Epidermal melanocyte (primary cell): ENCODE data around the gene RAD21L1.
A peak's percentile ranks its signal among the peaks of the same experiment; 100 is the strongest.
"Not testable (repeated sequence)": the region's sequence is repeated elsewhere in the genome, so short reads cannot be mapped to it uniquely, and the experiment has no call there.

Experiments used
- DNase-seq: peaks from one replicate; pipeline ENCODE4 v3.0.0; 2011; ENCODE audit warnings: low spot score; ENCODE audit not compliant: insufficient read length

Gene RAD21L1

DNA sequence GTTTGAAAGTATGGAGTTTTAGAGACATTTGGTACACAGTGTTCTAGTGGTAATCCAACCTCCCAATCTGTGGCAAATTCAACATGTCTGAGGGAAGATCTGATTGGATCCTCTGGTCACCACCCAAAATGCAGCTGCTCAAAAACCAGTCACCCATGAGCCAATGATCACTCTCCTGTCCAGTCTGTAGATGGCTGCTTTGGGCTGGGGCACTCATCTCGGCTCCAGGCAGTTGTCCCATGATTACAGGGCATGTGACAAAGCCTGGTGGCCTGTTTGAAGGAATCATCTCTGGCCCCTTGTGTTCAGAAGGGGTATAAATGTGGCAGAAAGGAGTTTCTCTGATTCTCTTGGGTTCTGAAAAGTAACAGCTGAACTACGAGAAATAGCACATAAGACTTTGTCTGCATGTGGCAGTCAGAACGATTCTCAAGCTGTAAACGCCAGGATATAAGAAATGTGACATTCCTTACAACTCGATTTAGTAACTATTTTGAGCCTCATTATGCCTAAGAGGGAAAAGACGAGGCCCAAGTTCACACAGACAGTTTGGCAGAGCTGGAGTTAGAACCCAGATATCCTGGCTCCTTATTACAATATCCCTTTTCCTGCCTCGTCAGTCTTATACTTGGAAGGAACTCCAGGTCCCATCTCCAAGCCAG is 26.5 kb upstream of the RAD21L1 start:
- DNase-seq, result no peak

DNA sequence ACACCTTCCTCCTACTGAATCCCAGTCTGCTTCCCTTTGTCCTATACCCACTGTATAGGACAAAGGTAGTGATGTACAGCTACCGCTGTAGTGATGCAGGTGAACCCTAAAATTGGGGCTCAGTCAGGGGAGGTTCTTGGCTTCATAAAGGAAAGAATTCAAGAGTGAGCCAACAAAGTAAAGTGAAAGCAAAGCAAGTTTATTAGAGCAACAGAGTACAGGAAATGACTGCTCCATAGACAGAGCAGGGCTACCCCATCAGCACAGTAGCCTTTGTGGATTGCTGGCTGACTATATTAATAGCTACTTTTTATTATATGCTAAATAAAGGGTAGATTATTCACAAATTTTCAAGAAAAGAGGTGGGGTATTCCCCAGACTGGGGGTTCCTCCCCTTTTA is 25.9 kb upstream of the RAD21L1 start:
- DNase-seq, result no peak

DNA sequence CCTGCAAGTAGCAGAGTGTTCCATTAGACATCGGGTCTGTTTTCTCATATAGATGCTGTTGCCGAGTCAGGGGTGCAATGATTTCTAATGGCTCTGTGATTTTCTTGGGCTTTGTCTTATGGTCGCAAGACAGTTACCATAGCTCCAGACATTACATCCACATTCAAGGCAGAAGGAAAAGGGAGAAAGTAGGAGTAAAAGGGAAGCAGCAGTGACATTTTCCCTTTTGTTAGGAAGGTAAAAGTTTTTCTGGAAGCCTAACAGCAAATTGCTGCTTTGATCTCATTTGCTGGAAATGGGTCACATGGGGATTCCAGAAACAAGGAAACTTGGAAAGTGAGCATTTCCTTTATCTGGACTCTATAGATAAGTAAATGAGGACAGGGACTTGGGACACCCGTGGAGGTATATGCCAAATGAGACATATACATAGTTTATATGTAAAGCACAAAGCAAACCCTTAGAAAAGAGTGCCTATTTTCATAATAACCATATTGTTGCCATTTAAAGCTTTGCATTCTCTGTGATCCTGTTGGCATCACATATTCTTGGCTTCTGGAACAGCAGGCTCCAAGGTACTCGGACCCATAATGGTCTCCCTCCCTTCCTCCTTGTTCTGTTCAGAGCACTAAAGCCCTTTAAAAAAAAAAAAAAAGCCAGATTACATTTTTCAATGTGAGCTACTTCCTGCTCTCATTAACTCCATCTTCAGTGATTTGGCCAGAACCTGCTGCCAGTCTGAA is 22.9 kb upstream of the RAD21L1 start, which contains the start of gene C20orf202:
Gene C20orf202 (plus strand): TSS at position 693 of the 743 bp plus-strand sequence. CDS start 132 bp downstream, outside the sequence.
- DNase-seq, result no peak

GRCh38 chr20:1203630-1204029 is 22.2 kb upstream of the RAD21L1 start:
- no peak for DNase-seq

- DNase-seq, result no peak
Observed at GRCh38 chr20:1204113-1204512, 21.7 kb upstream of the RAD21L1 start.

DNA sequence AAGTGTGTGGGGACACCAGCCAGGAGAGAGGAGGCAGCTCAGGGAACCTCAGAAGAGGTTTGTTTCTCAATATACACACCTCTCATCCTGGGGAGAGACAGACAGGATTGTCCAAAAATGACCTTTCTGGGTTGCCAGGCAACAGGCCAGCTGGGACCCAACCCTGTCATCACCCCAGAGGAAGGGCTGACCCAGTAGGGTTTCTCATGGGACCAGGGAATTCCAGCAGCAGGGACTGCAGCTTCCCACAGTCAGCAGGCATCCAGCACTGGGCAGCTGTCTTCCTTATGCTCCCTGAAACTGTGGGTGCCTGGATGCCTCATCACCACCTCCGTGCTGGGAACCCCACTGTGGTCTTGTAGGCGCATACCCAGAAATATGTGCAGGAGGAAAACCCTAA is 21.3 kb upstream of the RAD21L1 start:
- no peak for DNase-seq

DNA sequence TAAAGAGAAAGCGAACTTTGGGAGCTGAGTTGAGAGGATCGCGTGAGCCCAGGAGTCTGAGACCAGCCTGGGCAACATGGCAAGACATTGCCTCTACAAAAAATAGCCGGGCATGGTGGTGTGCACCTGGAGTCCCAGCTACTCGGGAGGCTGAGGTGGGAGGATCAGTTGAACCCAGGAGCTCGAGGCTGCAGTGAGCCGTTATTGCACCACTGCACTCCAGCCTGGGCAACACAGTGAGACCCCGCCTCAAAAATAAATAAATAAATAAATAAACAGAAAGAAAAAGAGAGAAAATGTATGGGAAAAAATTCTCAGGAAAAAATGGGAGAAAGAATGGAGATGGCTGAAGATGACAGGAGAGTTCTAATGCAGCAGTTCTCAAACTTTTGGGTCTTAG is 20.0 kb upstream of the RAD21L1 start:
- no peak for DNase-seq

- no peak for DNase-seq
Observed at GRCh38 chr20:1206366-1207148, 19.3 kb upstream of the RAD21L1 start.

- no peak for DNase-seq
Observed at GRCh38 chr20:1207293-1207878, 18.5 kb upstream of the RAD21L1 start.

- DNase-seq, result no peak
Observed at GRCh38 chr20:1209447-1210387, 16.1 kb upstream of the RAD21L1 start.

- DNase-seq, result no peak
Observed at GRCh38 chr20:1210501-1210900, 15.3 kb upstream of the RAD21L1 start.

GRCh38 chr20:1212023-1212422 is 13.8 kb upstream of the RAD21L1 start:
- no peak for DNase-seq

- peak; percentile 63 for DNase-seq
Observed at GRCh38 chr20:1212607-1213396, 13.0 kb upstream of the RAD21L1 start.

GRCh38 chr20:1214838-1215261 is 11.0 kb upstream of the RAD21L1 start:
- no peak for DNase-seq

DNA sequence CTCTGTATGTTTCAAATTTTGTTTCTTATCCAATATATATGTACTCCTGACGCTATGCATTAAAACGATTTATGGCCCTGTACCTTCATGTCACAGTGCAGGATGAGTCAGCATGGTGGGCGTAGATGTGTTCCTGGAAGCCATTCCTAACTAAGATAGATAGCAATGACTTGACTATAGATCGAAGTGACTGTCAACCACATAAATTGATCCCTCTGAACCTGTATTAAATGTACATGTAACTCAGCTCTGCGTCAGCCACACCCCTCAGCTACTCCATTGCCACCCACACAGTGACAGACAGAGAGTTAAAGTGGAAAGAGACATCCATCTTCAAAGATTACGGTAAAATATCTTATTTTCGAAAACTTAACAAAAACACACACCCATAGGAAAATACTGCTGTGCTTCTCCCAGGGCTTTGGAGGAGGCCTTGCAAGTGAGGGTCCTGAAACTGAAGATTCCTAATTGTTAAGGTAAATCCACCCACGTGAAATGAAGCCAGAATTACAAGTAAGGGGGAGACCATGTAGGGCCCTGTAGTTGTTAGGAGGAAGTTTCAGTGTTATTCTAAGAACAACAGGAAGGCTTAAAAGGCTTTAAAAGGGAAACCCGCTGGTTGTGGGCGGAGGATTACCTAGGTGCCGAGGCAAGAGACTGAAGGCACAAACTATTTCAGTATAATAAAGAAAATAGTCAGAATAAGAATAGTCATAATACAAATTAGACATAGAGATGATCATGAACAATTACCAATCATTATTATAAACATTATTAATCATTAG is 10.3 kb upstream of the RAD21L1 start:
- no peak for DNase-seq

DNA sequence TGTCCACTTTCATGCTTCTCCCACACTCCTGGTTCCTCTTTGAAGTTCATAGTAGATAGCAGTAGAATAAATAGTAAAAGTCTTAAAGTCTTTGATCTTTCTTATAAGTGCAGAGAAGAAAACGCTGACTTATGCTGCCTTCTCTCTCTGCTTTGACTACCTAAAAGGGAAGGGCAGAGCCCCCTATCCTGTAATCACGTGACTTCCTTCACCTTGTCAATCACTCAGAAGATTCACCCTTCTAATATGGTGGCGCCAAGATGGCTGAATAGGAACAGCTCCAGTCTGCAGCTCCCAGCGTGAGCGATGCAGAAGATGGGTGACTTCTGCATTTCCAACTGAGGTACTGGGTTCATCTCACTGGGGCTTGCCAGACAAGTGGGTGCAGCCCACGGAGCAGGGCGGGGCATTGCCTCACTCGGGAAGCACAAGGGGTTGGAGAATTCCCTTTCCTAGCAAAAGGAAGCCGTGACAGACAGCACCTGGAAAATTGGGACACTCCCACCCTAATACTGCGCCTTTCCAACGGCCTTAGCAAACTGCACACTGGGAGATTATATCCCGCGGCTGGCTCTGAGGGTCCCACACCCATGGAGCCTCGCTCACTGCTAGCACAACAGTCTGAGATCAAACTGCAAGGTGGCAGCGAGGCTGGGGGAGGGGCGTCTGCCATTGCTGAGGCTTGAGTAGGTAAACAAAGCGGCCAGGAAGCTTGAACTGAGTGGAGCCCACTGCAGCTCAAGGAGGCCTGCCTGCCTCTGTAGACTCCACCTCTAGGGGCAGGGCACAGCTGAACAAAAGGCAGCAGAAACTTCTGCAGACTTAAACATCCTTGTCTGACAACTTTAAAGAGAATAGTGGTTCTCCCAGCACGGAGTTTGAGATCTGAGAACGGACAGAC is 9.1 kb upstream of the RAD21L1 start:
- not testable (repeated sequence) for DNase-seq

GRCh38 chr20:1222750-1223149 is 3.1 kb upstream of the RAD21L1 start:
- not testable (repeated sequence) for DNase-seq
